Ovary (tissue), 3 donors: ENCODE data around the gene GBF1.

Source experiments
- CTCF ChIP-seq, 3 donors: fragments of 450-650 bp in 2 of 3; fragments of 200-600 bp in 1 of 3; IDR thresholded peaks; one replicate each; pipeline versions ENCODE4 v1.5.1 to v1.8.0; 2016 to 2022; ENCODE audit warnings: antibody characterized with exemption in 3 of 3, mild to moderate bottlenecking in 1 of 3
- EP300 ChIP-seq: sonication (generic); formaldehyde crosslinking; IDR thresholded peaks from one replicate; pipeline ENCODE4 v1.6.1; 2017; ENCODE audit warnings: antibody characterized with exemption
- POLR2A ChIP-seq: fragments of 450-650 bp; IDR thresholded peaks from one replicate; pipeline ENCODE4 v1.6.1; 2017; ENCODE audit warnings: antibody characterized with exemption, mild to moderate bottlenecking, moderate library complexity
- donor health status: DM: no; HTN: no; CAD: no.

GRCh38 chr10:102375250-102375649 lies 129.9 kb downstream of the GBF1 start:
- TF ChIP-seq CTCF (IDR thresholded peaks at IDR 0.05) (no peak), POLR2A (no peak), EP300 (no peak)
